ENCODE results near the gene COQ6.

GRCh38 chr14:74008843-74009499 lies 58.9 kb downstream of the COQ6 start:
- TF ChIP-seq CTCF (IDR thresholded peaks at IDR 0.05) = no peak
- no peak for TF ChIP-seq POLR2A (IDR thresholded peaks at IDR 0.05)

All from lower leg skin (tissue), 3 donors.